ENCODE measurements around the gene SH3BGRL3. TPM values are rescaled to one million over a fixed set of nuclear protein-coding genes. Genes with fewer than 3 reads are reported as not detected.

The SH3BGRL3 gene
- total and polyA plus RNA-seq, 2 of the 13 experiments (the other 11 are each of a cell fraction or from before 2014, with no cell fraction given): 11.4 to 12.2 TPM

- TF ChIP-seq HMGA1 (CRISPR knock-in tag; conservative IDR thresholded peaks at IDR 0.05) (no peak), GATAD2A (CRISPR knock-in tag; IDR thresholded peaks at IDR 0.05) (no peak), CCDC6 (CRISPR knock-in tag; IDR thresholded peaks at IDR 0.05) (no peak; the same call in 1 of the 2 replicates), RBM22 (optimal IDR thresholded peaks at IDR 0.05; ENCODE audit: low read length) (peak; percentile 83), DMTF1 (CRISPR knock-in tag; IDR thresholded peaks at IDR 0.05) (no peak), ZNF468 (CRISPR knock-in tag; IDR thresholded peaks at IDR 0.05) (no peak), JARID2 (CRISPR knock-in tag; IDR thresholded peaks at IDR 0.05; ENCODE audit: insufficient replicate concordance) (no peak), PHF21A (CRISPR knock-in tag; IDR thresholded peaks at IDR 0.05) (no peak), POLR2G (IDR thresholded peaks at IDR 0.05; ENCODE audit: low read depth, low read length) (no peak; the same call in 1 of the 2 replicates), STAG1 (CRISPR knock-in tag; IDR thresholded peaks at IDR 0.05) (no peak), KLF6 (CRISPR knock-in tag; IDR thresholded peaks at IDR 0.05) (no peak), ZNF562 (CRISPR knock-in tag; IDR thresholded peaks at IDR 0.05; ENCODE audit: borderline replicate concordance) (no peak), SOX5 (CRISPR knock-in tag; IDR thresholded peaks at IDR 0.05; ENCODE audit: borderline replicate concordance) (no peak), KDM4B (CRISPR knock-in tag; IDR thresholded peaks at IDR 0.05) (no peak), PTBP1 (IDR thresholded peaks at IDR 0.05; ENCODE audit: low read depth, low read length, poor library complexity, severe bottlenecking) (no peak), CENPX (CRISPR knock-in tag; IDR thresholded peaks at IDR 0.05) (no peak), TIGD3 (CRISPR knock-in tag; IDR thresholded peaks at IDR 0.05; ENCODE audit: borderline replicate concordance) (no peak), ZNF674 (CRISPR knock-in tag; IDR thresholded peaks at IDR 0.05; ENCODE audit: low read depth) (no peak), PHF8 (CRISPR knock-in tag; IDR thresholded peaks at IDR 0.05) (peak; percentile 80), NRL (CRISPR knock-in tag; IDR thresholded peaks at IDR 0.05; ENCODE audit: borderline replicate concordance) (no peak; the same call in 1 of the 2 replicates), ZSCAN31 (CRISPR knock-in tag; IDR thresholded peaks at IDR 0.05; ENCODE audit: low read depth) (0 out of 2 replicates have a peak, but pooled peaks have one; percentile 19)
- TF ChIP-seq, protein P1, sequence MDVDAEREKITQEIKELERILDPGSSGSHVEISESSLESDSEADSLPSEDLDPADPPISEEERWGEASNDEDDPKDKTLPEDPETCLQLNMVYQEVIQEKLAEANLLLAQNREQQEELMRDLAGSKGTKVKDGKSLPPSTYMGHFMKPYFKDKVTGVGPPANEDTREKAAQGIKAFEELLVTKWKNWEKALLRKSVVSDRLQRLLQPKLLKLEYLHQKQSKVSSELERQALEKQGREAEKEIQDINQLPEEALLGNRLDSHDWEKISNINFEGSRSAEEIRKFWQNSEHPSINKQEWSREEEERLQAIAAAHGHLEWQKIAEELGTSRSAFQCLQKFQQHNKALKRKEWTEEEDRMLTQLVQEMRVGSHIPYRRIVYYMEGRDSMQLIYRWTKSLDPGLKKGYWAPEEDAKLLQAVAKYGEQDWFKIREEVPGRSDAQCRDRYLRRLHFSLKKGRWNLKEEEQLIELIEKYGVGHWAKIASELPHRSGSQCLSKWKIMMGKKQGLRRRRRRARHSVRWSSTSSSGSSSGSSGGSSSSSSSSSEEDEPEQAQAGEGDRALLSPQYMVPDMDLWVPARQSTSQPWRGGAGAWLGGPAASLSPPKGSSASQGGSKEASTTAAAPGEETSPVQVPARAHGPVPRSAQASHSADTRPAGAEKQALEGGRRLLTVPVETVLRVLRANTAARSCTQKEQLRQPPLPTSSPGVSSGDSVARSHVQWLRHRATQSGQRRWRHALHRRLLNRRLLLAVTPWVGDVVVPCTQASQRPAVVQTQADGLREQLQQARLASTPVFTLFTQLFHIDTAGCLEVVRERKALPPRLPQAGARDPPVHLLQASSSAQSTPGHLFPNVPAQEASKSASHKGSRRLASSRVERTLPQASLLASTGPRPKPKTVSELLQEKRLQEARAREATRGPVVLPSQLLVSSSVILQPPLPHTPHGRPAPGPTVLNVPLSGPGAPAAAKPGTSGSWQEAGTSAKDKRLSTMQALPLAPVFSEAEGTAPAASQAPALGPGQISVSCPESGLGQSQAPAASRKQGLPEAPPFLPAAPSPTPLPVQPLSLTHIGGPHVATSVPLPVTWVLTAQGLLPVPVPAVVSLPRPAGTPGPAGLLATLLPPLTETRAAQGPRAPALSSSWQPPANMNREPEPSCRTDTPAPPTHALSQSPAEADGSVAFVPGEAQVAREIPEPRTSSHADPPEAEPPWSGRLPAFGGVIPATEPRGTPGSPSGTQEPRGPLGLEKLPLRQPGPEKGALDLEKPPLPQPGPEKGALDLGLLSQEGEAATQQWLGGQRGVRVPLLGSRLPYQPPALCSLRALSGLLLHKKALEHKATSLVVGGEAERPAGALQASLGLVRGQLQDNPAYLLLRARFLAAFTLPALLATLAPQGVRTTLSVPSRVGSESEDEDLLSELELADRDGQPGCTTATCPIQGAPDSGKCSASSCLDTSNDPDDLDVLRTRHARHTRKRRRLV (CRISPR knock-in tag; IDR thresholded peaks at IDR 0.05): no peak
Measured at GRCh38 chr1:26306290-26307229, 26.7 kb downstream of the SH3BGRL3 start, which contains the start of gene UBXN11 (continued).
